Uterus (tissue), 4 donors: ENCODE data around the gene RGS2. TPM values are rescaled to one million over a fixed set of nuclear protein-coding genes. Genes with fewer than 3 reads are reported as not detected.

Experiments used
- DNase-seq, 2 donors: peaks; one replicate each; pipeline ENCODE4 v3.0.0-alpha.2; 2019 to 2020
- H3K27ac ChIP-seq, 2 donors: fragments of 200-600 bp; sonication (generic); 1 replicate in 1 of 2; 2 replicates in 1 of 2; pipeline ENCODE4 v1.5.1; 2016 to 2018
- H3K27me3 ChIP-seq, 2 donors: fragments of 200-600 bp; sonication (generic); one replicate each; pipeline ENCODE4 v1.5.1; 2018 to 2019; ENCODE audit warnings: control low read depth in 1 of 2
- H3K36me3 ChIP-seq, 2 donors: fragments of 200-600 bp; sonication (generic); one replicate each; pipeline ENCODE4 v1.5.1; 2019; ENCODE audit warnings: control low read depth in 1 of 2
- H3K4me1 ChIP-seq, 2 donors: fragments of 200-600 bp; sonication (generic); one replicate each; pipeline ENCODE4 v1.5.1; 2018 to 2019; ENCODE audit warnings: control low read depth in 1 of 2
- H3K4me3 ChIP-seq, 2 donors: fragments of 200-600 bp; sonication (generic); 1 replicate in 1 of 2; 2 replicates in 1 of 2; pipeline ENCODE4 v1.5.1; 2018 to 2019; ENCODE audit warnings: mild to moderate bottlenecking in 1 of 2
- H3K9me3 ChIP-seq, 2 donors: fragments of 200-600 bp; sonication (generic); one replicate each; pipeline ENCODE4 v1.5.1; 2019; ENCODE audit warnings: control low read depth in 1 of 2
- CTCF ChIP-seq, 4 experiments: fragments of 200-600 bp in 2 of 4; fragments of 450-650 bp in 2 of 4; sonication (generic) in 2 of 4; IDR thresholded peaks; one replicate each; pipeline ENCODE4 v1.5.1; 2016 to 2019; ENCODE audit warnings: antibody characterized with exemption in 4 of 4, mild to moderate bottlenecking in 2 of 4, moderate library complexity in 1 of 4
- POLR2A ChIP-seq, 2 donors: fragments of 450-650 bp; IDR thresholded peaks; one replicate each; pipeline ENCODE4 v1.6.1; 2016; ENCODE audit warnings: antibody characterized with exemption in 2 of 2, mild to moderate bottlenecking in 1 of 2, moderate library complexity in 1 of 2
- intact Hi-C: fragments of 100-400 bp; cut with DNase I; formaldehyde crosslinking; loops from one replicate; pipeline ENCODE4 v1.15.1; 2023; ENCODE audit warnings: low total_unique reads
- total RNA-seq, 4 donors: library from RNA; depleted of rRNA in 3 of 4; stranded (reverse); fragments of >200 nt in 3 of 4; gene quantifications; one replicate each; pipeline versions ENCODE4 v1.1.0 to v1.2.4, GENCODE V29; 2014 to 2023
- donor health status: DM: yes; HTN: yes; CAD: no.

Gene RGS2
- total RNA-seq, 4 donors from 2014 or later: 103 to 164 (median 134) TPM

- no peaks in the 10 kb centered on the region for H3K9me3 ChIP-seq
- no peak overlapping the region for H3K27ac ChIP-seq
- DNase-seq: no peak
- H3K27me3 ChIP-seq: no peaks in the 10 kb centered on the region
- H3K4me3 ChIP-seq: no peak overlapping the region
- intact Hi-C loops: no loop called here
- no peaks in the 10 kb centered on the region for H3K4me1 ChIP-seq
- TF ChIP-seq CTCF (IDR thresholded peaks at IDR 0.05): no peak
- no peak for TF ChIP-seq POLR2A (IDR thresholded peaks at IDR 0.05)
- H3K36me3 ChIP-seq: no peaks in the 10 kb centered on the region
These were observed 51.0 kb downstream of the RGS2 start for GRCh38 chr1:192859808-192860207.

- TF ChIP-seq POLR2A (IDR thresholded peaks at IDR 0.05): no peak
- TF ChIP-seq CTCF (IDR thresholded peaks at IDR 0.05): no peak
- Histone ChIP-seq H3K4me3 (no peak overlapping the region), H3K27me3 (no peaks in the 10 kb centered on the region), H3K27ac (no peak overlapping the region), H3K36me3 (no peaks in the 10 kb centered on the region), H3K4me1 (no peaks in the 10 kb centered on the region), H3K9me3 (no peaks in the 10 kb centered on the region)
- no peak for DNase-seq
- intact Hi-C loops: no loop called here
These were observed 51.8 kb downstream of the RGS2 start for GRCh38 chr1:192860478-192861185.

- H3K27me3 ChIP-seq: no peaks in the 10 kb centered on the region
- no peak for TF ChIP-seq CTCF (IDR thresholded peaks at IDR 0.05)
- no peak for TF ChIP-seq POLR2A (IDR thresholded peaks at IDR 0.05)
- no peak overlapping the region for H3K4me3 ChIP-seq
- no peaks in the 10 kb centered on the region for H3K9me3 ChIP-seq
- intact Hi-C loops: no loop called here
- DNase-seq: no peak
- H3K27ac ChIP-seq: no peak overlapping the region
- H3K36me3 ChIP-seq: no peaks in the 10 kb centered on the region
- no peaks in the 10 kb centered on the region for H3K4me1 ChIP-seq
These were observed 53.0 kb downstream of the RGS2 start for GRCh38 chr1:192861860-192862259.

Other genes starting within 250 kb of the RGS2 start
- gene RGS1, start 233.3 kb upstream of the RGS2 start, total RNA-seq: 10 to 100 TPM; 10.7 to 31.5 (median 23.7) TPM
- under 1 TPM in 2 of 4 donors, not detected in 2; 0.37 to 0.51 TPM for gene RGS13, start 172.9 kb upstream of the RGS2 start, total RNA-seq